Stimulated activated CD8-positive, alpha-beta memory T cell treated with anti-CD3 and anti-CD28 coated beads, Interleukin-12 subunit alpha, Interleukin-12 subunit beta, amount 100 ng/mL, for 1 hour (primary cell): ENCODE data around the gene RC3H2.

ENCODE experiments used
- DNase-seq: peaks from one replicate; pipeline ENCODE4 v3.0.0-alpha.2; 2020; ENCODE audit warnings: low read depth

The RC3H2 gene

DNA sequence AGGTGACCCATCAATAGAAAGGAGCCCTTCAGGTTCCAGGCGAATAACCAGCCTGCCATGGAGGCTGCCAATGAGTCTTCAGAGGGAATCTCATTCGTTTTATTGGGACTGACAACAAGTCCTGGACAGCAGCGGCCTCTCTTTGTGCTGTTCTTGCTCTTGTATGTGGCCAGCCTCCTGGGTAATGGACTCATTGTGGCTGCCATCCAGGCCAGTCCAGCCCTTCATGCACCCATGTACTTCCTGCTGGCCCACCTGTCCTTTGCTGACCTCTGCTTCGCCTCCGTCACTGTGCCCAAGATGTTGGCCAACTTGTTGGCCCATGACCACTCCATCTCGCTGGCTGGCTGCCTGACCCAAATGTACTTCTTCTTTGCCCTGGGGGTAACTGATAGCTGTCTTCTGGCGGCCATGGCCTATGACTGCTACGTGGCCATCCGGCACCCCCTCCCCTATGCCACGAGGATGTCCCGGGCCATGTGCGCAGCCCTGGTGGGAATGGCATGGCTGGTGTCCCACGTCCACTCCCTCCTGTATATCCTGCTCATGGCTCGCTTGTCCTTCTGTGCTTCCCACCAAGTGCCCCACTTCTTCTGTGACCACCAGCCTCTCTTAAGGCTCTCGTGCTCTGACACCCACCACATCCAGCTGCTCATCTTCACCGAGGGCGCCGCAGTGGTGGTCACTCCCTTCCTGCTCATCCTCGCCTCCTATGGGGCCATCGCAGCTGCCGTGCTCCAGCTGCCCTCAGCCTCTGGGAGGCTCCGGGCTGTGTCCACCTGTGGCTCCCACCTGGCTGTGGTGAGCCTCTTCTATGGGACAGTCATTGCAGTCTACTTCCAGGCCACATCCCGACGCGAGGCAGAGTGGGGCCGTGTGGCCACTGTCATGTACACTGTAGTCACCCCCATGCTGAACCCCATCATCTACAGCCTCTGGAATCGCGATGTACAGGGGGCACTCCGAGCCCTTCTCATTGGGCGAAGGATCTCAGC lies 104.8 kb downstream of the RC3H2 start, which contains the start of gene OR1K1:
OR1K1 (plus strand) TSS at position 58 of the 995 bp plus-strand sequence; CDS start at position 58, 0 bp downstream.
- no peak for DNase-seq

DNA sequence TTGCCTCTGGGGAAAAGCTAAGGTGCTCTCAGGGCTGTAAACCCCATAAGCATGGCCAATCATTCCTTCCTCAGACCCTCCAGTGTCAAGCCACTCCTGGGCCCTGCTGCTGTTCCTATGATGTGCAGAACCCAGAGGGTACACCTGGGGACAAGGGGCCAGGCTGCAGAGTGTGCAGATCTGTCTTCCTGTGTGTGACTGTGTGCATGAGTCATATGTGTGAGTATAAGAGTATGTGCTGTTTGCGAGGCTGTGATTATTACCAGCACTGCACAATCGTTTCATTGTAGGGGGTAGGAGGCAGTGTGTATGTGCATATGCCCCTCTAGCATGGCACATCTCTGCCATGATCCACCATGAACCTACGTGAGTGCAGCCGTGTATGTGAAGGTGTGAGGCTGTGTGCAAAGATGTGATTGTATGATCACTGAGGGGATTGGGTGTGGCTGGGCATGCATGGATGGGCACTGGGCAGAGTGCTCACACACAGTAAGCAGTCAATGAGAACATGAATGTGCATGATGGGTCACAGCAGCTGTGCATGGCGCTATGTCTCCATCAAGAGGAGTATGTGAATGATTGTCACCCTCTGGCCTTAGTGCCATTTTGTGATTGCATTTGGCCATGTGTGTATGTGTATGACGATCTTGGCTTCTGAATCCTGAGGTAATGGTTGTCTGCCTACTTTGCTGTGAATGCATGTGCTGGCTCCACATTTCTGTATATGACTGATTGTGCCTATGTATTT lies 107.7 kb downstream of the RC3H2 start:
- no peak for DNase-seq
